ENCODE results near the gene ASRGL1.

DNA sequence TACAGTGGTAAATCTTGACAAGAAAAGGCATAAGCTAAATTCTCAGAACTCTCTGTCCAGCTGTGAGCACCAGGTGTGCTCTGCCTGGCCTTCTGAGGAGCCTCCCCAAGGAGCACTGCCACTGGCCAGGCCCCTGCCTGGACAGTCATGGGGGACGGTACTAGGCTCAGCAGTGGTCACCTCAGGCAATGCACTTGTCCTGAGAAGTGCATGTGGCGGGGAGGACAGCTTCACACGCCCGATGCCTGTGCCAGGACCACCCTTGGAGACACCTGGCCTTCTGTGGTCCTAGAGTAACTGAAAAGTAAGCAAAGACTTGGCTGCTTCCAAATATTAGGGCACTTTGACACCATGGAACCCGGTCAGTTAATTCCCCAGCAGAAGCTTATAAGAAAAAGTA, 53.0 kb downstream of the ASRGL1 start:
- no peak for TF ChIP-seq CTCF (IDR thresholded peaks at IDR 0.05)
- TF ChIP-seq POLR2A (IDR thresholded peaks at IDR 0.05): no peak
